Placental pericyte (primary cell): Measurements from ENCODE around the gene COPRS. TPM values are rescaled to one million over a fixed set of nuclear protein-coding genes. Genes with fewer than 3 reads are reported as not detected.

Experiments
- total RNA-seq: library from RNA; depleted of rRNA; stranded (reverse); fragments of >200 nt; gene quantifications from 2 replicates; pipeline ENCODE4 v1.2.3, GENCODE V29; 2012

The COPRS gene
- 58.6 and 84.2 TPM in 2 replicates for total RNA-seq

DNA sequence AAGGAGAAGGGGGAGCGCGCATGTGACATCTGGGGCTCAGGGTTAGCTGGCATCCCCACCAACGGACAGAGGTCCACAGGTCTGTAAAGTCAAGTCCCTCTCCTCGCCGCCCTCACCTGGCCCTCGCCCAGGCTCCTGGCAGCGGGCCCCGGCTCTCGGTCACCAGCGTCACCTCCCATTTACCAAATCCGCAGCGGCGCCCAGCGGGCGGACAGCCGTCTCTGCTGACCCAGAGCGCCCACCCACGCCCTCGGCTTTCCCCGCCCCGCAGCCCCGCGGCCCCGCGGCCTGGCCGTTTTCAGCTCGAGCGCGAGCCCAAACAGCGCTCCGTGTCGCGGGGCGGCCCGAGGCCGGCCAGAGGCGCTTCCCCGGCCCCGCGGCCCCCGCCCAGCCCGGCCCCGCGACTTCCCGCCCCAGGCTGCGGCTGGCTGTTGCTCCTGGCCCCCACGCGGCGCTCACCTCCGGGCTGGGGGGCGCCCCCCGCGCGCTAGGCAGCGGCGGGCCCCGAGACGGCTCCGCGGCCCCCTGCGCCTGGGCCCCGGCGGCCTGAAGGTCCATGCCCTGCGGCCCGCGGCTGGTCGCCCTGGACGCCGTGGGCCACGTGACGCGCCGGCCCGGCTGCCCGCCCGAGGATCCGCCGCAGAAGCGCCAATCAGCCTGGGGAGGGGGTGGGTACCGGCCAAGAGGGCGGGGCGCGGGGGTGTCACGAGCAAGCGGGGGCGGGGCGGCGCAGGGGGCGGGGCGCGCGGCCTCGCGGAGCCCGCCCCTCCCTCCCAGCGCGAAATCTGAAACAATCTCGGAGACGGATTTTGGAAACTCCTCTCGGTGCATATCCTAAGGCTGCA, at the start of gene COPRS:
Gene COPRS, minus strand, starts transcription at position 603 of the 845 bp plus-strand sequence. Its CDS starts 45 bp downstream, at position 558.

Other genes with a start within 250 kb of the COPRS start
- gene UTP6, start 42.5 kb upstream of the COPRS start, total RNA-seq = 23.4 and 43.7 TPM in 2 replicates
- gene SUZ12, start 77.8 kb upstream of the COPRS start, total RNA-seq = 17.5 and 20.3 TPM in 2 replicates
- gene LRRC37B, start 148.1 kb upstream of the COPRS start, total RNA-seq = 9.6 and 12.0 TPM in 2 replicates